ENCODE measurements around the gene ANXA6.

DNA sequence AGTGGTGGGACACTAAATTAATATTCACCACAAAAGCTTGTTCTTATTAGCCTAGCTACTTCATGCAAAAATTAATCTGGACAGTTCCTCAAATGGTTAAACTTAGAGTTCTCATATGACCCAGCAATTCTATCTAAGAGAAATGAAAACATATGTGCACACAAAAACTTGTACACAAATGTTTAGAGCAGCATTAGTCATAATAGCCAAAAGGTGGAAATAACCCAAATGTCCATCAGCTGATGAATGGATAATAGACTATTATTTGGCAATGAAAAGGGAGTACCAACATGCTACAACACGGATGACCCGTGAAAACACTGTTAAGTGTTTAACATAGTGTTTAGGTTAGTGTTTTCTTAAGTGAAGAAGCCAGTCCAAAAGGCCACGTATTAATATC is 43.9 kb downstream of the ANXA6 start:
- TF ChIP-seq, protein P1, sequence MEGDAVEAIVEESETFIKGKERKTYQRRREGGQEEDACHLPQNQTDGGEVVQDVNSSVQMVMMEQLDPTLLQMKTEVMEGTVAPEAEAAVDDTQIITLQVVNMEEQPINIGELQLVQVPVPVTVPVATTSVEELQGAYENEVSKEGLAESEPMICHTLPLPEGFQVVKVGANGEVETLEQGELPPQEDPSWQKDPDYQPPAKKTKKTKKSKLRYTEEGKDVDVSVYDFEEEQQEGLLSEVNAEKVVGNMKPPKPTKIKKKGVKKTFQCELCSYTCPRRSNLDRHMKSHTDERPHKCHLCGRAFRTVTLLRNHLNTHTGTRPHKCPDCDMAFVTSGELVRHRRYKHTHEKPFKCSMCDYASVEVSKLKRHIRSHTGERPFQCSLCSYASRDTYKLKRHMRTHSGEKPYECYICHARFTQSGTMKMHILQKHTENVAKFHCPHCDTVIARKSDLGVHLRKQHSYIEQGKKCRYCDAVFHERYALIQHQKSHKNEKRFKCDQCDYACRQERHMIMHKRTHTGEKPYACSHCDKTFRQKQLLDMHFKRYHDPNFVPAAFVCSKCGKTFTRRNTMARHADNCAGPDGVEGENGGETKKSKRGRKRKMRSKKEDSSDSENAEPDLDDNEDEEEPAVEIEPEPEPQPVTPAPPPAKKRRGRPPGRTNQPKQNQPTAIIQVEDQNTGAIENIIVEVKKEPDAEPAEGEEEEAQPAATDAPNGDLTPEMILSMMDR (IDR thresholded peaks at IDR 0.05), result no peak
- no peak for TF ChIP-seq POLR2AphosphoS5 (IDR thresholded peaks at IDR 0.05)
- TF ChIP-seq EP300 (IDR thresholded peaks at IDR 0.05), result no peak
